Measurements from ENCODE around the gene HAAO.

Gene HAAO

GRCh38 chr2:42768706-42769256, 23.6 kb downstream of the HAAO start:
- no peak for DNase-seq (ENCODE audit: low read depth in 2 of 2)

GRCh38 chr2:42767899-42768705, 24.3 kb downstream of the HAAO start:
- DNase-seq (ENCODE audit: low read depth in 2 of 2), result no peak

GRCh38 chr2:42767080-42767898, 25.1 kb downstream of the HAAO start:
- DNase-seq (ENCODE audit: low read depth in 2 of 2), result no peak

- DNase-seq (ENCODE audit: low read depth in 2 of 2), result no peak
These were observed 26.7 kb downstream of the HAAO start for GRCh38 chr2:42765686-42766085.

GRCh38 chr2:42764901-42765300, 27.5 kb downstream of the HAAO start:
- DNase-seq (ENCODE audit: low read depth in 2 of 2), result no peak

- no peak for DNase-seq (ENCODE audit: low read depth in 2 of 2)
These were observed 28.3 kb downstream of the HAAO start, which contains the start of gene OXER1 for GRCh38 chr2:42764096-42764495. Gene OXER1, minus strand, starts transcription at chr2:42764135. Its CDS starts 73 bp downstream, at chr2:42764062.

GRCh38 chr2:42762823-42763804, 29.3 kb downstream of the HAAO start:
- no peak for DNase-seq (ENCODE audit: low read depth in 2 of 2)

GRCh38 chr2:42762155-42762554, 30.2 kb downstream of the HAAO start:
- DNase-seq (ENCODE audit: low read depth in 2 of 2), result no peak

- no peak for DNase-seq (ENCODE audit: low read depth in 2 of 2)
These were observed 30.8 kb downstream of the HAAO start for GRCh38 chr2:42761554-42761953.

GRCh38 chr2:42758751-42759150, 33.6 kb downstream of the HAAO start:
- DNase-seq (ENCODE audit: low read depth in 2 of 2), result no peak

- no peak for DNase-seq (ENCODE audit: low read depth in 2 of 2)
These were observed 34.2 kb downstream of the HAAO start for GRCh38 chr2:42757981-42758740.

- no peak for DNase-seq (ENCODE audit: low read depth in 2 of 2)
These were observed 35.3 kb downstream of the HAAO start for GRCh38 chr2:42756966-42757513.

- no peak for DNase-seq (ENCODE audit: low read depth in 2 of 2)
These were observed 36.1 kb downstream of the HAAO start for GRCh38 chr2:42756150-42756775.

- no peak for DNase-seq (ENCODE audit: low read depth in 2 of 2)
These were observed 37.0 kb downstream of the HAAO start for GRCh38 chr2:42755191-42755880.

GRCh38 chr2:42754776-42755140, 37.6 kb downstream of the HAAO start:
- no peak for DNase-seq (ENCODE audit: low read depth in 2 of 2)

GRCh38 chr2:42754021-42754775, 38.2 kb downstream of the HAAO start:
- no peak for DNase-seq (ENCODE audit: low read depth in 2 of 2)

- DNase-seq (ENCODE audit: low read depth in 2 of 2), result no peak
These were observed 39.3 kb downstream of the HAAO start for GRCh38 chr2:42752816-42753813.
